H1 (cell line): Measurements from ENCODE around the gene GALNT18. TPM values are rescaled to one million over a fixed set of nuclear protein-coding genes. Genes with fewer than 3 reads are reported as not detected.

Experiments used
- ATF2 ChIP-seq: IDR thresholded peaks from 2 replicates; pipeline ENCODE4 v1.6.1; 2012; ENCODE audit warnings: low read length, inconsistent platforms
- BCL11A ChIP-seq, 2 experiments: IDR thresholded peaks; one replicate each; pipeline ENCODE4 v1.6.1; 2011; ENCODE audit warnings: low read depth in 2 of 2, low read length in 2 of 2, mild to moderate bottlenecking in 2 of 2
- CHD1 ChIP-seq: IDR thresholded peaks from 2 replicates; pipeline ENCODE4 v1.6.1; 2012; ENCODE audit warnings: low read depth, low read length, improper control_type of control experiment
- POLR2AphosphoS5 ChIP-seq: IDR thresholded peaks from 2 replicates; pipeline ENCODE4 v1.6.1; 2011; ENCODE audit warnings: low read depth, low read length
- SUZ12 ChIP-seq: fragments of 200-600 bp; sonication (generic); IDR thresholded peaks from 2 replicates; pipeline ENCODE4 v1.6.1; 2012; ENCODE audit warnings: mild to moderate bottlenecking, inconsistent platforms, low read length, moderate library complexity, mixed read lengths
- ZNF274 ChIP-seq: IDR thresholded peaks from 2 replicates; pipeline ENCODE4 v1.7.0; 2012; ENCODE audit warnings: low read length, borderline replicate concordance; ENCODE audit errors: extremely low read depth
- polyA plus RNA-seq, 7 experiments: library from polyadenylated mRNA; depleted of rRNA in 3 of 7; stranded (reverse) in 5 of 7; unstranded in 2 of 7; fragments of >200 nt in 5 of 7; fragments of 200-250 nt in 2 of 7; gene quantifications; 1 replicate in 5 of 7; 2 replicates in 1 of 7; 4 replicates in 1 of 7; pipeline versions ENCODE4 v1.2.1 to v1.2.3, GENCODE V29; 2011 to 2013; ENCODE audit warnings: missing spikeins in 2 of 7, mixed read lengths in 2 of 7
- total RNA-seq: library from RNA; stranded (reverse); fragmentation: NEBNext Ultra II Directional; extraction: Animal tissue kit (Norgen Biotek cat#: 25700); gene quantifications from 2 replicates; pipeline ENCODE4 v1.2.1, GENCODE V29; 2021
- TF ChIP-seq, protein P1 (sequence below): IDR thresholded peaks from 2 replicates; pipeline ENCODE4 v1.6.1; 2011; ENCODE audit warnings: low read depth, mild to moderate bottlenecking, low read length; ENCODE audit not compliant: insufficient read depth

Gene GALNT18
- total and polyA plus RNA-seq, 2 of the 8 experiments (the other 6 are each of a cell fraction or from before 2014, with no cell fraction given), result 6.0 to 9.4 TPM

DNA sequence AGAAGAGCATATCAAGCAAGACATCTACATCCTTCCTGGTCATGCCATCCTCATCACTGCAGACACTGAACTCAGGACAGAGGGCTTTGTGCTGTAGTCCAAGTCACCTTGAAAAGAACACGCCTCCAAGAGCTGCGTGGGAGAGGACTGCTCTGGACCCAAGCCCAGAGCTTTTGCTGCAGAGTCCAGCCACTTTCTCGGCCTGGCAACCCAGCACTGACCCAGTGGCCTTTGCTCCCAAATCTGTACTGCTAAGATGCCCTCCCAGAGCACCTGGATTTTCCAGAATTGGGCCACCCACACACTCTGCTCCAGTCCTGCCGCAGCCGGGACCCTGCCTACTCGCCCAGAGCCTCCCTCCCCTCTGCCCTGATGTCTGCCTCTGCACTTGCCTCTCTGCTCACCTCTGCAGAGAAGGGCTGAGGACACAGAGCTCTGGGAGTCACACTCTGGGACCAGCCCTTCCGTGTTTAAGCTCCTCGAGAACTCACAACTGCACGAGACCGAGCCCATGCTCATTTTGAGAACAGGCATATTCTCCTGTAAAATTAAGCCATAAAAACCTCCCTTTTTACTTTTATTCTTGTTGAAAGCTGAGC is 185.0 kb downstream of the GALNT18 start (continued):
- no peak for TF ChIP-seq ATF2
- no peak for TF ChIP-seq ZNF274
- TF ChIP-seq SUZ12, result no peak
- TF ChIP-seq POLR2AphosphoS5, result no peak
- no peak for TF ChIP-seq CHD1
- no peak for TF ChIP-seq BCL11A (IDR thresholded peaks at IDR 0.05; ENCODE audit: low read depth in 2 of 2, low read length in 2 of 2)
- TF ChIP-seq, protein P1, sequence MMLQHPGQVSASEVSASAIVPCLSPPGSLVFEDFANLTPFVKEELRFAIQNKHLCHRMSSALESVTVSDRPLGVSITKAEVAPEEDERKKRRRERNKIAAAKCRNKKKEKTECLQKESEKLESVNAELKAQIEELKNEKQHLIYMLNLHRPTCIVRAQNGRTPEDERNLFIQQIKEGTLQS, result no peak
